ENCODE measurements around the gene STPG4. TPM values are rescaled to one million over a fixed set of nuclear protein-coding genes. Genes with fewer than 3 reads are reported as not detected.

The STPG4 gene
- total RNA-seq, 1 donor from 2014 or later = not detected

- no peaks in the 10 kb centered on the region for H3K27me3 ChIP-seq (ENCODE audit: control insufficient read depth, insufficient read depth, low read length)
- no peaks in the 10 kb centered on the region for H3K36me3 ChIP-seq (ENCODE audit: control insufficient read depth, insufficient read depth, low read length)
- no peak for TF ChIP-seq CTCF (IDR thresholded peaks at IDR 0.05; ENCODE audit: insufficient read depth, low read length, poor library complexity, severe bottlenecking)
- no peak overlapping the region for H3K4me3 ChIP-seq (ENCODE audit: low read depth, low read length)
- no peak for DNase-seq (ENCODE audit: low read depth)
Measured at GRCh38 chr2:47079515-47080412, 75.3 kb downstream of the STPG4 start.

GRCh38 chr2:47078541-47079482, 76.3 kb downstream of the STPG4 start:
- no peaks in the 10 kb centered on the region for H3K27me3 ChIP-seq (ENCODE audit: control insufficient read depth, insufficient read depth, low read length)
- H3K36me3 ChIP-seq (ENCODE audit: control insufficient read depth, insufficient read depth, low read length) = no peaks in the 10 kb centered on the region
- no peak for TF ChIP-seq CTCF (IDR thresholded peaks at IDR 0.05; ENCODE audit: insufficient read depth, low read length, poor library complexity, severe bottlenecking)
- no peak overlapping the region for H3K4me3 ChIP-seq (ENCODE audit: low read depth, low read length)
- no peak for DNase-seq (ENCODE audit: low read depth)

GRCh38 chr2:47077442-47078117, 77.5 kb downstream of the STPG4 start:
- Histone ChIP-seq H3K4me3 (ENCODE audit: low read depth, low read length) (no peak overlapping the region), H3K27me3 (ENCODE audit: control insufficient read depth, insufficient read depth, low read length) (no peaks in the 10 kb centered on the region), H3K36me3 (ENCODE audit: control insufficient read depth, insufficient read depth, low read length) (no peaks in the 10 kb centered on the region)
- DNase-seq (ENCODE audit: low read depth) = no peak
- no peak for TF ChIP-seq CTCF (IDR thresholded peaks at IDR 0.05; ENCODE audit: insufficient read depth, low read length, poor library complexity, severe bottlenecking)

- H3K27me3 ChIP-seq (ENCODE audit: control insufficient read depth, insufficient read depth, low read length) = no peaks in the 10 kb centered on the region
- peak; percentile 95 for DNase-seq (ENCODE audit: low read depth)
- no peak for TF ChIP-seq CTCF (IDR thresholded peaks at IDR 0.05; ENCODE audit: insufficient read depth, low read length, poor library complexity, severe bottlenecking)
- no peaks in the 10 kb centered on the region for H3K36me3 ChIP-seq (ENCODE audit: control insufficient read depth, insufficient read depth, low read length)
- no peak overlapping the region for H3K4me3 ChIP-seq (ENCODE audit: low read depth, low read length)
Measured at GRCh38 chr2:47076586-47077441, 78.3 kb downstream of the STPG4 start.

- no peak for TF ChIP-seq CTCF (IDR thresholded peaks at IDR 0.05; ENCODE audit: insufficient read depth, low read length, poor library complexity, severe bottlenecking)
- H3K36me3 ChIP-seq (ENCODE audit: control insufficient read depth, insufficient read depth, low read length) = no peaks in the 10 kb centered on the region
- no peak for DNase-seq (ENCODE audit: low read depth)
- no peak overlapping the region for H3K4me3 ChIP-seq (ENCODE audit: low read depth, low read length)
- H3K27me3 ChIP-seq (ENCODE audit: control insufficient read depth, insufficient read depth, low read length) = no peaks in the 10 kb centered on the region
Measured at GRCh38 chr2:47076126-47076506, 79.0 kb downstream of the STPG4 start.

Data from kidney epithelial cell (primary cell).